Fibroblast of pulmonary artery (primary cell): ENCODE data around the gene PCLO.

Source experiments
- DNase-seq: peaks from one replicate; pipeline ENCODE4 v3.0.0-alpha.2; 2010; ENCODE audit warnings: low read depth
- H3K4me3 ChIP-seq: replicated peaks from 2 replicates; pipeline ENCODE4 v1.5.1; 2011; ENCODE audit warnings: low read depth, mild to moderate bottlenecking, control low read depth, low read length, moderate library complexity
- TF ChIP-seq, protein P1 (sequence below): IDR thresholded peaks from 2 replicates; pipeline ENCODE4 v1.5.1; 2011; ENCODE audit warnings: mild to moderate bottlenecking, control low read depth, low read length, inconsistent platforms; ENCODE audit errors: missing control alignments

The PCLO gene

DNA sequence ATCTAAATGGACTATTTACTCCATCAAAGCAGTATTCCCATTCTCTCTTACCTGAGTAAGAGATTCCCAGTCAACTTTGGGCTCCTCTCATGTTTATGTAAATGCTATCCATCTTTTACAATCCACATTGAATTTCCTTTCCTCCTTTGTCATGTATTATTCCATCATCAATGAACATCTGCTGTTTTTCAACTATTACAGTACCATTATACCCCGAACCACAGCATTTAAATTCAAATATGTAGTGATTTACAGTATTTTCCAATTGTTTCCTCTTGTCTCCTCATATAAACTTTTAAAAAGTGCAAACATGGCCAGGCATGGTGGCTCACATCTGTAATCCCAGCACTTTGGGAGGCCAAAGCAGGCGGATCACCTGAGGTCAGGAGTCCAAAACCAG, 20.3 kb downstream of the PCLO start:
- TF ChIP-seq, protein P1, sequence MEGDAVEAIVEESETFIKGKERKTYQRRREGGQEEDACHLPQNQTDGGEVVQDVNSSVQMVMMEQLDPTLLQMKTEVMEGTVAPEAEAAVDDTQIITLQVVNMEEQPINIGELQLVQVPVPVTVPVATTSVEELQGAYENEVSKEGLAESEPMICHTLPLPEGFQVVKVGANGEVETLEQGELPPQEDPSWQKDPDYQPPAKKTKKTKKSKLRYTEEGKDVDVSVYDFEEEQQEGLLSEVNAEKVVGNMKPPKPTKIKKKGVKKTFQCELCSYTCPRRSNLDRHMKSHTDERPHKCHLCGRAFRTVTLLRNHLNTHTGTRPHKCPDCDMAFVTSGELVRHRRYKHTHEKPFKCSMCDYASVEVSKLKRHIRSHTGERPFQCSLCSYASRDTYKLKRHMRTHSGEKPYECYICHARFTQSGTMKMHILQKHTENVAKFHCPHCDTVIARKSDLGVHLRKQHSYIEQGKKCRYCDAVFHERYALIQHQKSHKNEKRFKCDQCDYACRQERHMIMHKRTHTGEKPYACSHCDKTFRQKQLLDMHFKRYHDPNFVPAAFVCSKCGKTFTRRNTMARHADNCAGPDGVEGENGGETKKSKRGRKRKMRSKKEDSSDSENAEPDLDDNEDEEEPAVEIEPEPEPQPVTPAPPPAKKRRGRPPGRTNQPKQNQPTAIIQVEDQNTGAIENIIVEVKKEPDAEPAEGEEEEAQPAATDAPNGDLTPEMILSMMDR = no peak
- H3K4me3 ChIP-seq = no peak overlapping the region
- no peak for DNase-seq

DNA sequence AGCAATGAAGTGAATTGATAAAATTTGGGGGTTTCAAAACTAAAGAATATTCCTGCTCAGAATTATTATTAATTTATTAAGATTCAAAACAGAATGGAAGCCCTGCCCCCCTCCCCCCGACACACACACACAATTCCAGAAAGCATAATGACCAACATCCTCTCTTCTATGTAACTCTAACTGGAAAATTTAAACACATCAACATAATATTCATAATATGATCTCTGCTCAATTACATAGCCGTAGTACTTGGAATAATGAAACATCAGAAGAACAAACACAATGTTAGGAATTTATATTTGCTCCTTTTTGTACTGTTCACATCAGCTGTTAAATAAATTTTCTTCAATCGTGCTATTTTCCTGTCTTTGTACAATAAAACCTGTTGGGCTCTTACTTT, 20.8 kb downstream of the PCLO start:
- DNase-seq = no peak
- TF ChIP-seq, protein P1 = no peak
- no peak overlapping the region for H3K4me3 ChIP-seq

DNA sequence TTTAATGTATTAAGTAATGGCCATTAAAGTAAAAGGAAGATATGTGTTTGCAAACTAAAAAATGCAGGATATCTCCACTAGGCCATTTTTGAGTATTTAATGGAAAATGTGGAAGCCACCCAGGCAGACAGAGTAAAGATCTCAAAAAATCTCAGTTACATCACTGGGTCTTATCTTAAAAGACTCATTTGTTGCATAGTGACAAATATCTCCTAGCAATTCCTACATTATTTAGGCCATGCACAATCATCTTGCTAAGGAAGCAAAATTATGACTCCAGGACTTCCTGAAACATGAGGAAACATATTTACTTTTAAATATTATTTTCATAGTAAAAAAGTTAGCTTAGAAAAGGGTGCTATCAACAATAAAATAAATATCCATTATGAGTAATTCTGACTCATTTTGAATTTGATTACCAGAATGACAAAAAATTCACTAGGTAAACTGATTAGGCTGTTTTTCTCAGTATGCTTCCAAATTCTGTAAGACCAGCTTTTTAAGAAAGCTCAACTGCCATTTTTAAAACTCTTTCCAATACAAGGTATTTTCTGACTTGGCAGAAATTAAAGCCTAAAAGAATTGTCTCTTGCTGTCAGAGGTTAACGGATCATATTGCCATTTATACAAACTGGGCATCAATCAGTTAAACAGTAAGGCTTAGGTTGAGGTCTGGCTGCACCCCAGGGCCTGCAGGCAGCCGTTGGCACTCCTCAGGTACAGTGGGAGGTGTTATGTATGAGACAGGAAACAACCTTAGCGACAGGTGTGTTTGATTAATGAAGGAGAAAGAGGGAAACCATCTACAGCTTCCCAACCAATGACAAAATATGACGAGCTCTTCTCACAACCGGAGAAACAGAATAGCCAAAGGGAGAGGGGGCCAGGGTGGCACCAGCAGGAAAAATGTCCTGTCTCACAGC, 31.8 kb downstream of the PCLO start:
- H3K4me3 ChIP-seq = no peak overlapping the region
- DNase-seq = no peak
- TF ChIP-seq, protein P1 = no peak

DNA sequence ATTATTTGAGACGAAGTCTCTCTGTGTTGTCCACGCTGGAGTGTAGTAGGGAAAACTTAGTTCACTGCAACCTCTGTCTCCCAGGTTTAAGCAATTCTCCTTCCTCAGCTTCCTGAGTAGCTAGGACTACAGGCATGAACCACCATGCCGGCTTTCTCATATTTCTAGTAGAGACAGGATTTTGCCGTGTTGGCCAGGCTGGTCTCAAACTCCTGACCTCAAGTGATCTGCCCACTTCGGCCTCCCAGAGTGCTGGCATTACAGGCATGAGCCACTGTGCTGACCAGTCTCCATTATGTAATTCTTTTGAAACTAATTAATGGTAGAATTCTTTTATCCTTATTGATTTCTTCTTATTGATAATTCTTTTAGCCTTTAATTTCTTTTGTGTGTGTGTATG, 32.5 kb downstream of the PCLO start:
- TF ChIP-seq, protein P1 = no peak
- H3K4me3 ChIP-seq = no peak overlapping the region
- DNase-seq = no peak

DNA sequence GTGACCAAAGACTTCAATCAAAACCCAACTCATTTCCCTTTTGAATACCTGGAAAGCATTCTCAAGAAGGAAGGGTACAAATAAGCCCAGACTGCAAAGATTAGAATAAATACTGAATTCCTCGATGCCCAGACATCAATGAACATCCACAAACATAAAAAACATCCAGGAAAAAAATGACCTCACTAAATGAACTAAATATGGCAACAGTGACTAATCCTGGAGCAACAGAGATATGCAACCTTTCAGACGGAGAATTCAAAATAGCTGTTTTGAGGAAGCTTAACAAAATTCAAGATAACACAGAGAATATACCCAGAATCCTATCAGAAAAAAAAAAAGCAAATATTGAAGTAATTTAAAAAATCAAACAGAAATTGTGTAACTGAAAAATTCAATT, 43.2 kb downstream of the PCLO start:
- TF ChIP-seq, protein P1 = no peak
- DNase-seq = peak; percentile 18
- no peak overlapping the region for H3K4me3 ChIP-seq

DNA sequence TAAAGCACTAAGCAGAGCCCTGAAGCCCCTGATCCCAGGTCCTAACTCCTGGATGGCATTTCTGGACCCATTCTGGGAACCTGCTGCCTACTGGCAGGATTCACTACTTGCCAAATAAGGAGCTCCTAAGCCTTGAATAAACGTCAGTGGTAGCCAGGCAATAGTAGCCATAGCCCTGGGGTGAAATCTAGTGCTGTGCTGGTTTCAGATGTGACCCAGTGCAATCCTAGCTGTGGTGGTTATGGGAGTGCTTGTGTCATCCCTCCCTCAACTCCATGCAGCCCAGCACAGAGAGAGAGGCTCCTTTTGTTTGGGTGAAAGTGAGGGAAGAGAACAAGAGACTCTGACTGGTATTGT, 43.7 kb downstream of the PCLO start:
- TF ChIP-seq, protein P1 = no peak
- no peak for DNase-seq
- no peak overlapping the region for H3K4me3 ChIP-seq

DNA sequence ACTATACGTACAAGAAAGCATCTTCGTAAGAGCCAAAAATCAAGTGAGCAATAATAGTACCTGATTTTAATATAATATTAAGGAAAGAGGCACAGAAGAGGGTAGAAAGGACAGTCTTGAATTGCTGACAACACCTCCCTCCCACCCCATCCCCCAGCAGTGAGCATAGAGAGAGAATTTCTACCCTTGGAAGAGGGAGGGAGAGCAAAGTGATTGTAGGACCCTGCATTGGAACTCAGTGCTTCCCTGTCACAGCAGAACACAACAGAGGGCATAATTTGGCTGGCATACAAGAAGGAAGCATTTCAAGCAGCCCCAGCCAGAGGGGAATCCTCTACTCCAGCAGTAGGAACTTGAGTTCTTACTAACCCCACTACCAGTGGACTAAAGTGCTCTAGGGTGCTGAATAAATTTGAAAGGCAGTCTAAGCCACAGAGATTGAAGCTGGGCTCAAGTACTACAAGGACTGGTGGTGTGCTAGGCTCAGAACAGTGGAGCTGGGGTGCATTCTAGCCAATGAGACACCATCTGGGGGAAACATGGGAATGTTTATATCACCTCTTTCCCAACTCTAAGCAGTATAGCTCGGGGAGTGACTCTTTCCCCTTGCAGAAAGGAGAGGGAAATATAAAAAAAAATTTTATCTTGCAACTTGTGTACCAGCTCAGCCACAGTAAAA, 44.2 kb downstream of the PCLO start:
- TF ChIP-seq, protein P1 = no peak
- DNase-seq = no peak
- no peak overlapping the region for H3K4me3 ChIP-seq
